ENCODE measurements around the gene SLC15A3. TPM values are rescaled to one million over a fixed set of nuclear protein-coding genes. Genes with fewer than 3 reads are reported as not detected.

The SLC15A3 gene
- total RNA-seq, 1 donor from 2014 or later = 21.5 TPM

- DNase-seq (ENCODE audit: extremely low read depth, low read depth, low spot score) = no peak
Observed at GRCh38 chr11:60899046-60899936, 52.7 kb downstream of the SLC15A3 start.

GRCh38 chr11:60897496-60897895 is 54.5 kb downstream of the SLC15A3 start:
- DNase-seq (ENCODE audit: extremely low read depth, low read depth, low spot score) = no peak

- no peak for DNase-seq (ENCODE audit: extremely low read depth, low read depth, low spot score)
Observed at GRCh38 chr11:60895687-60896086, 56.3 kb downstream of the SLC15A3 start.

GRCh38 chr11:60891103-60891741 is 60.8 kb downstream of the SLC15A3 start:
- no peak for DNase-seq (ENCODE audit: extremely low read depth, low read depth, low spot score)

- no peak for DNase-seq (ENCODE audit: extremely low read depth, low read depth, low spot score)
Observed at GRCh38 chr11:60890696-60891095, 61.3 kb downstream of the SLC15A3 start.

- DNase-seq (ENCODE audit: extremely low read depth, low read depth, low spot score) = no peak
Observed at GRCh38 chr11:60889869-60890311, 62.1 kb downstream of the SLC15A3 start.

GRCh38 chr11:60887556-60887955 is 64.4 kb downstream of the SLC15A3 start:
- DNase-seq (ENCODE audit: extremely low read depth, low read depth, low spot score) = no peak

Other genes with a start within 250 kb of the SLC15A3 start
- not detected in 2 replicates for gene MS4A18, start 227.5 kb downstream of the SLC15A3 start, total RNA-seq
- gene MS4A15, start 195.3 kb downstream of the SLC15A3 start, total RNA-seq = not detected in 2 replicates
- gene MS4A10, start 166.8 kb downstream of the SLC15A3 start, total RNA-seq = not detected in 2 replicates
- 38.7 and 54.3 TPM in 2 replicates for gene CCDC86, start 110.1 kb downstream of the SLC15A3 start, total RNA-seq
- not detected in 2 replicates for gene PTGDR2, start 96.2 kb downstream of the SLC15A3 start, total RNA-seq
- not detected in 2 replicates for gene ZP1, start 84.6 kb downstream of the SLC15A3 start, total RNA-seq
- gene PRPF19, start 45.6 kb downstream of the SLC15A3 start, total RNA-seq = 78.5 and 98.2 TPM in 2 replicates
- 123 and 167 TPM in 2 replicates for gene TMEM109, start 38.0 kb downstream of the SLC15A3 start, total RNA-seq
- gene TMEM132A, start 27.7 kb downstream of the SLC15A3 start, total RNA-seq = 238 and 281 TPM in 2 replicates
- gene CD6, start 19.5 kb upstream of the SLC15A3 start, total RNA-seq = 0.15 and 1.6 TPM in 2 replicates
- gene CD5, start 150.3 kb upstream of the SLC15A3 start, total RNA-seq = not detected in 2 replicates
- gene VPS37C, start 209.2 kb upstream of the SLC15A3 start, total RNA-seq = 19.5 and 27.8 TPM in 2 replicates

Data from glomerular endothelial cell (primary cell).